HepG2 (cell line): ENCODE data around the gene LGALS3. TPM values are rescaled to one million over a fixed set of nuclear protein-coding genes. Genes with fewer than 3 reads are reported as not detected.
A peak's percentile ranks its signal among the peaks of the same experiment; 100 is the strongest.

Experiments used
- ARHGAP35 ChIP-seq: sonication (generic); formaldehyde crosslinking; IDR thresholded peaks from 2 replicates; pipeline ENCODE4 v1.9.0; 2022; ENCODE audit warnings: mild to moderate bottlenecking, inconsistent platforms, moderate library complexity, missing genetic modification reagents, borderline replicate concordance
- CREB1 ChIP-seq, 2 experiments: fragments of 450-650 bp in 1 of 2; IDR thresholded peaks; 2 replicates each; pipeline ENCODE4 v1.6.1; 2016 to 2017; ENCODE audit warnings: control low read depth in 1 of 2, mild to moderate bottlenecking in 1 of 2, missing compliant biosample characterization in 1 of 2, missing genetic modification characterization in 1 of 2
- ELF3 ChIP-seq: IDR thresholded peaks from 2 replicates; pipeline ENCODE4 v1.6.1; 2016; ENCODE audit warnings: missing genetic modification reagents, missing compliant biosample characterization
- HNRNPK ChIP-seq: fragments of 200-400 bp; formaldehyde crosslinking; IDR thresholded peaks from 2 replicates; pipeline ENCODE4 v1.6.1; 2018; ENCODE audit warnings: low read length, low read depth, moderate library complexity, mild to moderate bottlenecking; ENCODE audit not compliant: poor library complexity, severe bottlenecking
- MIXL1 ChIP-seq: IDR thresholded peaks from 2 replicates; pipeline ENCODE4 v1.6.1; 2016
- NCOR1 ChIP-seq: fragments of 200-600 bp; sonication (generic); IDR thresholded peaks from 2 replicates; pipeline ENCODE4 v1.7.0; 2017; ENCODE audit warnings: antibody characterized with exemption, low read length, borderline replicate concordance
- NPAS2 ChIP-seq: sonication (generic); formaldehyde crosslinking; IDR thresholded peaks from 2 replicates; pipeline ENCODE4 v1.8.0; 2022; ENCODE audit warnings: mild to moderate bottlenecking, missing genetic modification reagents, borderline replicate concordance
- RAD51 ChIP-seq: fragments of 450-650 bp; IDR thresholded peaks from 2 replicates; pipeline ENCODE4 v1.6.1; 2016; ENCODE audit warnings: borderline replicate concordance
- SALL2 ChIP-seq: sonication (generic); formaldehyde crosslinking; IDR thresholded peaks from 2 replicates; pipeline ENCODE4 v1.8.1; 2023; ENCODE audit warnings: mild to moderate bottlenecking, missing genetic modification reagents, inconsistent platforms
- SP5 ChIP-seq: IDR thresholded peaks from 2 replicates; pipeline ENCODE4 v1.6.1; 2016; ENCODE audit warnings: low read depth, borderline replicate concordance
- ZNF598 ChIP-seq: sonication (generic); formaldehyde crosslinking; IDR thresholded peaks from 2 replicates; pipeline ENCODE4 v1.5.1; 2020; ENCODE audit warnings: mild to moderate bottlenecking, missing genetic modification reagents, borderline replicate concordance
- ZNF766 ChIP-seq: sonication (generic); formaldehyde crosslinking; IDR thresholded peaks from 2 replicates; pipeline ENCODE4 v1.5.0; 2020; ENCODE audit warnings: missing genetic modification reagents, borderline replicate concordance
- ZNF883 ChIP-seq: sonication (generic); formaldehyde crosslinking; IDR thresholded peaks from 2 replicates; pipeline ENCODE4 v1.5.1; 2020; ENCODE audit warnings: mild to moderate bottlenecking, missing genetic modification reagents; ENCODE audit errors: not compliant biosample characterization
- polyA plus RNA-seq, 8 experiments: library from polyadenylated mRNA; depleted of rRNA in 3 of 8; stranded (reverse) in 7 of 8; unstranded in 1 of 8; fragments of >200 nt; fragmentation: Illumina TruSeq in 4 of 8; extraction: Trizol in 4 of 8; gene quantifications; 2 replicates each; pipeline versions ENCODE4 v1.2.1 to v1.2.3, GENCODE V29; 2011 to 2016; ENCODE audit warnings: low read depth in 4 of 8, missing spikeins in 1 of 8, mixed read lengths in 1 of 8; ENCODE audit not compliant: insufficient read depth in 1 of 8
- total RNA-seq, 5 experiments: library from RNA; depleted of rRNA; stranded (reverse); fragments of >200 nt; fragmentation: Illumina TruSeq; extraction: Trizol; gene quantifications; 2 replicates each; pipeline ENCODE4 v1.2.3, GENCODE V29; 2016; ENCODE audit warnings: low read depth in 1 of 5
- TF ChIP-seq, protein P1 (sequence below): sonication (generic); formaldehyde crosslinking; IDR thresholded peaks from 2 replicates; pipeline ENCODE4 v1.4.0; 2020; ENCODE audit warnings: missing genetic modification reagents
- TF ChIP-seq, protein P2 (sequence below): sonication (generic); formaldehyde crosslinking; IDR thresholded peaks from 2 replicates; pipeline ENCODE4 v1.8.1; 2022; ENCODE audit warnings: low read depth, mild to moderate bottlenecking, missing genetic modification reagents
- TF ChIP-seq, protein P3 (sequence below): IDR thresholded peaks from 2 replicates; pipeline ENCODE4 v1.6.1; 2016; ENCODE audit warnings: missing compliant biosample characterization, missing genetic modification reagents, borderline replicate concordance
- TF ChIP-seq, protein P4 (sequence below): sonication (generic); formaldehyde crosslinking; IDR thresholded peaks from 2 replicates; pipeline ENCODE4 v1.8.0; 2022; ENCODE audit warnings: missing genetic modification reagents, mild to moderate bottlenecking, inconsistent platforms, borderline replicate concordance
- TF ChIP-seq, protein P5 (sequence below): IDR thresholded peaks from 2 replicates; pipeline ENCODE4 v1.6.1; 2016; ENCODE audit warnings: missing genetic modification reagents, missing compliant biosample characterization
- TF ChIP-seq, protein P6 (sequence below): sonication (generic); formaldehyde crosslinking; IDR thresholded peaks from 2 replicates; pipeline ENCODE4 v1.8.1; 2023; ENCODE audit warnings: missing genetic modification reagents, mild to moderate bottlenecking, borderline replicate concordance

The LGALS3 gene
- total and polyA plus RNA-seq, 2 of the 13 experiments (the other 11 are each of a cell fraction or from before 2014, with no cell fraction given) = 5.0 to 97.4 TPM

DNA sequence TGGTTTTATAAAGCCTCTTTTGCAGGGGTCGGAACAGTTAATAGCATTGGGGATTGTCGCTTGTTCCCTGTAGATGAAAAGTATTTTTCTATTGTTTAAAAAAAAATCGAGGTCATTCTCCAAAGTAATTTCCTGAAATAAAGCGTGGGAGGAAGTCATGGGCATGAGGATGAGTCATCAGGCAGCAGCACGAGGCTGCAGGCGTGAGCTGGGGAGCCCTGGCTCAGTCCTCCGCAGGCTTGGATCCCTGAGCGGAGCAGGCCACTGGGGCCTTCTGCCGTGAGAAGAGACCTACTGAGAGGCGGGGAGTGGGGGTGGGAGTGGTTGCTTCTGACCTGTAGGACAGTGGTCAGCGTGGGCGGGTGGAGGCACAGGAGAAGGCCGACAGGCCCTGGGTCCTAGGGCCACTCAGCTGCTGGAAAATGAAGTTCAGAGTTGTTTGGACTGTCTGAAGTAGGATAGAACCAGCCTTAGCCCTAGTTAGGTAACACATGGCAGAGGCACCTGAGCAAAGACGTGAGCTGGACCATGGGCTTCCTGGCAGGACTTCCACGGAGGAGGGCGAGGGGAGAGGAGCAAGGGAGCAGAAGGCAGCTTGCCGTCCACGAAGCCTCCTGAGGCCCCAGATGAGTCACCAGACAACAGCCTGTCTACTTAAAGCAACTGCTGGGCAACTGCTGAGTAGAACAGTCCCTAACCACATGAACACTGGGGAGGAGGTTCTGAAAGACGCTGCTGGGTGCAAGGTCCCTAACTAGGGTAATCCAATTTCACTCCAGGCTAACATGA lies 21.1 kb upstream of the LGALS3 start (continued):
- TF ChIP-seq, protein P1, sequence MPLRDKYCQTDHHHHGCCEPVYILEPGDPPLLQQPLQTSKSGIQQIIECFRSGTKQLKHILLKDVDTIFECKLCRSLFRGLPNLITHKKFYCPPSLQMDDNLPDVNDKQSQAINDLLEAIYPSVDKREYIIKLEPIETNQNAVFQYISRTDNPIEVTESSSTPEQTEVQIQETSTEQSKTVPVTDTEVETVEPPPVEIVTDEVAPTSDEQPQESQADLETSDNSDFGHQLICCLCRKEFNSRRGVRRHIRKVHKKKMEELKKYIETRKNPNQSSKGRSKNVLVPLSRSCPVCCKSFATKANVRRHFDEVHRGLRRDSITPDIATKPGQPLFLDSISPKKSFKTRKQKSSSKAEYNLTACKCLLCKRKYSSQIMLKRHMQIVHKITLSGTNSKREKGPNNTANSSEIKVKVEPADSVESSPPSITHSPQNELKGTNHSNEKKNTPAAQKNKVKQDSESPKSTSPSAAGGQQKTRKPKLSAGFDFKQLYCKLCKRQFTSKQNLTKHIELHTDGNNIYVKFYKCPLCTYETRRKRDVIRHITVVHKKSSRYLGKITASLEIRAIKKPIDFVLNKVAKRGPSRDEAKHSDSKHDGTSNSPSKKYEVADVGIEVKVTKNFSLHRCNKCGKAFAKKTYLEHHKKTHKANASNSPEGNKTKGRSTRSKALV = peak; percentile 80; the same call in 1 of the 2 replicates
- TF ChIP-seq CREB1 (IDR thresholded peaks at IDR 0.05) (peak; percentile 29; the same call in 1 of the 2 replicates), CREB1 (CRISPR knock-in tag; IDR thresholded peaks at IDR 0.05) (peak; percentile 61), ZNF883 (CRISPR knock-in tag) (no peak), RAD51 (no peak), ELF3 (CRISPR knock-in tag) (peak; percentile 95), ARHGAP35 (CRISPR knock-in tag) (peak; percentile 63; the same call in 1 of the 2 replicates), NPAS2 (CRISPR knock-in tag) (peak; percentile 92; the same call in 1 of the 2 replicates), ZNF598 (CRISPR knock-in tag) (peak; percentile 94; the same call in 1 of the 2 replicates), NCOR1 (no peak; the same call in 1 of the 2 replicates), SP5 (0 out of 2 replicates have a peak, but pooled peaks have one; percentile 39), ZNF766 (CRISPR knock-in tag) (peak; percentile 73; the same call in 1 of the 2 replicates), SALL2 (CRISPR knock-in tag) (no peak), MIXL1 (CRISPR knock-in tag) (peak; percentile 45; the same call in 1 of the 2 replicates), HNRNPK (no peak)
- TF ChIP-seq, protein P2, sequence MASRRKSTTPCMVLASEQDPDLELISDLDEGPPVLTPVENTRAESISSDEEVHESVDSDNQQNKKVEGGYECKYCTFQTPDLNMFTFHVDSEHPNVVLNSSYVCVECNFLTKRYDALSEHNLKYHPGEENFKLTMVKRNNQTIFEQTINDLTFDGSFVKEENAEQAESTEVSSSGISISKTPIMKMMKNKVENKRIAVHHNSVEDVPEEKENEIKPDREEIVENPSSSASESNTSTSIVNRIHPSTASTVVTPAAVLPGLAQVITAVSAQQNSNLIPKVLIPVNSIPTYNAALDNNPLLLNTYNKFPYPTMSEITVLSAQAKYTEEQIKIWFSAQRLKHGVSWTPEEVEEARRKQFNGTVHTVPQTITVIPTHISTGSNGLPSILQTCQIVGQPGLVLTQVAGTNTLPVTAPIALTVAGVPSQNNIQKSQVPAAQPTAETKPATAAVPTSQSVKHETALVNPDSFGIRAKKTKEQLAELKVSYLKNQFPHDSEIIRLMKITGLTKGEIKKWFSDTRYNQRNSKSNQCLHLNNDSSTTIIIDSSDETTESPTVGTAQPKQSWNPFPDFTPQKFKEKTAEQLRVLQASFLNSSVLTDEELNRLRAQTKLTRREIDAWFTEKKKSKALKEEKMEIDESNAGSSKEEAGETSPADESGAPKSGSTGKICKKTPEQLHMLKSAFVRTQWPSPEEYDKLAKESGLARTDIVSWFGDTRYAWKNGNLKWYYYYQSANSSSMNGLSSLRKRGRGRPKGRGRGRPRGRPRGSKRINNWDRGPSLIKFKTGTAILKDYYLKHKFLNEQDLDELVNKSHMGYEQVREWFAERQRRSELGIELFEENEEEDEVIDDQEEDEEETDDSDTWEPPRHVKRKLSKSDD (CRISPR knock-in tag) = 0 out of 2 replicates have a peak, but pooled peaks have one; percentile 32
- TF ChIP-seq, protein P3, sequence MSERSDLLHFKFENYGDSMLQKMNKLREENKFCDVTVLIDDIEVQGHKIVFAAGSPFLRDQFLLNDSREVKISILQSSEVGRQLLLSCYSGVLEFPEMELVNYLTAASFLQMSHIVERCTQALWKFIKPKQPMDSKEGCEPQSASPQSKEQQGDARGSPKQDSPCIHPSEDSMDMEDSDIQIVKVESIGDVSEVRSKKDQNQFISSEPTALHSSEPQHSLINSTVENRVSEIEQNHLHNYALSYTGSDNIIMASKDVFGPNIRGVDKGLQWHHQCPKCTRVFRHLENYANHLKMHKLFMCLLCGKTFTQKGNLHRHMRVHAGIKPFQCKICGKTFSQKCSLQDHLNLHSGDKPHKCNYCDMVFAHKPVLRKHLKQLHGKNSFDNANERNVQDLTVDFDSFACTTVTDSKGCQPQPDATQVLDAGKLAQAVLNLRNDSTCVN (CRISPR knock-in tag) = peak; percentile 49
- TF ChIP-seq, protein P4, sequence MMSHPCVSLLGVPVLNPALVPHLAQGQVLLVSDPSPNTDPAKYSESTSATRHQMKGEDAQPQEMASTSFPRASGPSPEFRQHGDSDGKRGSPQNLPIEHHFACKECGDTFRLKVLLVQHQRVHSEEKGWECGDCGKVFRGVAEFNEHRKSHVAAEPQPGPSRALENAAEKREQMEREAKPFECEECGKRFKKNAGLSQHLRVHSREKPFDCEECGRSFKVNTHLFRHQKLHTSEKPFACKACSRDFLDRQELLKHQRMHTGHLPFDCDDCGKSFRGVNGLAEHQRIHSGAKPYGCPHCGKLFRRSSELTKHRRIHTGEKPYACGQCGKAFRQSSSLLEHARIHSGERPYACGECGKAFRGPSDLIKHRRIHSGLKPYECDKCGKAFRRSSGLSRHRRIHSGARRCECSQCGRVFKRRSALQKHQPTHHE = peak; percentile 46; the same call in 1 of the 2 replicates
- TF ChIP-seq, protein P5, sequence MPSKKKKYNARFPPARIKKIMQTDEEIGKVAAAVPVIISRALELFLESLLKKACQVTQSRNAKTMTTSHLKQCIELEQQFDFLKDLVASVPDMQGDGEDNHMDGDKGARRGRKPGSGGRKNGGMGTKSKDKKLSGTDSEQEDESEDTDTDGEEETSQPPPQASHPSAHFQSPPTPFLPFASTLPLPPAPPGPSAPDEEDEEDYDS (CRISPR knock-in tag) = 0 out of 2 replicates have a peak, but pooled peaks have one; percentile 39
- TF ChIP-seq, protein P6, sequence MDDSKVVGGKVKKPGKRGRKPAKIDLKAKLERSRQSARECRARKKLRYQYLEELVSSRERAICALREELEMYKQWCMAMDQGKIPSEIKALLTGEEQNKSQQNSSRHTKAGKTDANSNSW (CRISPR knock-in tag) = peak; percentile 48; the same call in 1 of the 2 replicates
